GM18499 (cell line): Measurements from ENCODE around the gene HDAC6.
"Not testable (repeated sequence)": the region's sequence is repeated elsewhere in the genome, so short reads cannot be mapped to it uniquely, and the experiment has no call there.

Source experiments
- ATAC-seq: cut with Tn5 transposase; IDR thresholded peaks from one replicate; pipeline ENCODE4 v1.9.1; 2021; ENCODE audit warnings: moderate number of reproducible peaks; ENCODE audit not compliant: insufficient read depth, unreplicated experiment

The HDAC6 gene

GRCh38 chrX:48864210-48864609 lies 62.3 kb downstream of the HDAC6 start:
- no peak for ATAC-seq

DNA sequence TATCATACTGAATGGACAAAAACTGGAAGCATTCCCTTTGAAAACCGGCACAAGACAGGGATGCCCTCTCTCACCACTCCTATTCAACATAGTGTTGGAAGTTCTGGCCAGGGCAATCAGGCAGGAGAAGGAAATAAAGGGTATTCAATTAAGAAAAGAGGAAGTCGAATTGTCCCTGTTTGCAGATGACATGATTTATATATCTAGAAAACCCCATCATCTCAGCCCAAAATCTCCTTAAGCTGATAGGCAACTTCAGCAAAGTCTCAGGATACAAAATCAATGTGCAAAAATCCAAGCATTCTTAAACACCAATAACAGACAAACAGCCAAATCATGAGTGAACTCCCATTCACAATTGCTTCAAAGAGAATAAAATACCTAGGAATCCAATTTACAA lies 70.2 kb downstream of the HDAC6 start:
- ATAC-seq = not testable (repeated sequence)
